ENCODE data around the gene CYP3A5.

CYP3A5 gene

GRCh38 chr7:99623091-99623693 lies 56.6 kb downstream of the CYP3A5 start:
- no peak for DNase-seq (ENCODE audit: extremely low spot score)
- ChIA-PET POLR2A (no interaction called here), CTCF (no interaction called here)
- TF ChIP-seq, protein P1, sequence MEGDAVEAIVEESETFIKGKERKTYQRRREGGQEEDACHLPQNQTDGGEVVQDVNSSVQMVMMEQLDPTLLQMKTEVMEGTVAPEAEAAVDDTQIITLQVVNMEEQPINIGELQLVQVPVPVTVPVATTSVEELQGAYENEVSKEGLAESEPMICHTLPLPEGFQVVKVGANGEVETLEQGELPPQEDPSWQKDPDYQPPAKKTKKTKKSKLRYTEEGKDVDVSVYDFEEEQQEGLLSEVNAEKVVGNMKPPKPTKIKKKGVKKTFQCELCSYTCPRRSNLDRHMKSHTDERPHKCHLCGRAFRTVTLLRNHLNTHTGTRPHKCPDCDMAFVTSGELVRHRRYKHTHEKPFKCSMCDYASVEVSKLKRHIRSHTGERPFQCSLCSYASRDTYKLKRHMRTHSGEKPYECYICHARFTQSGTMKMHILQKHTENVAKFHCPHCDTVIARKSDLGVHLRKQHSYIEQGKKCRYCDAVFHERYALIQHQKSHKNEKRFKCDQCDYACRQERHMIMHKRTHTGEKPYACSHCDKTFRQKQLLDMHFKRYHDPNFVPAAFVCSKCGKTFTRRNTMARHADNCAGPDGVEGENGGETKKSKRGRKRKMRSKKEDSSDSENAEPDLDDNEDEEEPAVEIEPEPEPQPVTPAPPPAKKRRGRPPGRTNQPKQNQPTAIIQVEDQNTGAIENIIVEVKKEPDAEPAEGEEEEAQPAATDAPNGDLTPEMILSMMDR (IDR thresholded peaks at IDR 0.05; ENCODE audit: control extremely low read depth, extremely low read depth, low read depth, missing control alignments): no peak

GRCh38 chr7:99622596-99622995 lies 57.2 kb downstream of the CYP3A5 start:
- TF ChIP-seq, protein P1 (IDR thresholded peaks at IDR 0.05; ENCODE audit: control extremely low read depth, extremely low read depth, low read depth, missing control alignments): no peak
- no peak for DNase-seq (ENCODE audit: extremely low spot score)
- ChIA-PET POLR2A (no interaction called here), CTCF (no interaction called here)

GRCh38 chr7:99621271-99621670 lies 58.5 kb downstream of the CYP3A5 start:
- DNase-seq (ENCODE audit: extremely low spot score): no peak
- TF ChIP-seq, protein P1 (IDR thresholded peaks at IDR 0.05; ENCODE audit: control extremely low read depth, extremely low read depth, low read depth, missing control alignments): no peak
- CTCF ChIA-PET: no interaction called here
- POLR2A ChIA-PET: no interaction called here

DNA sequence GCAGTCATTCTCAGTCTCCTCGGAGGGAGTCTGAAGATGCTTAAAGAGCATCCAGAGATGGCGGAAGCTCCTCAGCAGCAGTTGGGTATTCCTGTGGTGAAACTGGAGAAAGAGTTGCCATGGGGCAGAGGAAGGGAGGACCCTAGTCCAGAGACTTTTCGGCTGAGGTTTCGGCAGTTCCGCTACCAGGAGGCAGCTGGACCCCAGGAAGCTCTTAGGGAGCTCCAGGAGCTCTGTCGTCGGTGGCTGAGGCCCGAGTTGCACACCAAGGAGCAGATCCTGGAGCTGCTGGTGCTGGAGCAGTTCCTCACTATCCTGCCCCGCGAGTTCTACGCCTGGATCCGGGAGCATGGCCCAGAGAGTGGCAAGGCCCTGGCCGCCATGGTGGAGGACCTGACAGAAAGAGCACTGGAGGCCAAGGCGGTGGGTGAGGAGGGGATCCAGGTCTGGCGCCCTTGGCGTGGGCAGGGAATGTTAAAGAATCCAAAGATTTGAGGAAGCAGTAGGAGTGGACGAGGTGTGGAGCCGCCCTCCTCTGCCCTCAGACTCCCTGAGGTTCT lies 60.1 kb downstream of the CYP3A5 start:
- ChIA-PET CTCF (no interaction called here), POLR2A (no interaction called here)
- DNase-seq (ENCODE audit: extremely low spot score): no peak
- TF ChIP-seq, protein P1 (IDR thresholded peaks at IDR 0.05; ENCODE audit: control extremely low read depth, extremely low read depth, low read depth, missing control alignments): no peak

DNA sequence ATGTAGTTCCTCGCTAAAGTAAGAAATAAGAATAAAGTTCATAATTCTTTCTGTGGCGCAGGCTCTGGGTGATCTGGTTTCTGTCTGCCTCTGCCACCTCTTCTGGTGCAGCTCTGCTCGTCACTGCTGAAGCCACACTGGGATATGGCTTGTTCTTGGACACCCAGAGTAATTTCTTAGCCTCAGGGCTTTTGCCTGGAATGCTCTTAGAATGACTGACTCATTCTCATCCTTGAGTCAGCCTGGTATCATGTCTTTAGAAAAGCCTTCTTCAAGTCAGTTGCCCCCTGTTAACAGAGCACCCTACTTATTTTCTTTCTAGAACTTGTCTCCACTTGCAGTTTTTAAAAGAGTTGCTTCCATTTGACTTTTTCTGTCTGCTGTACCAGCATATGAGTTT lies 61.1 kb downstream of the CYP3A5 start:
- POLR2A ChIA-PET: no interaction called here
- CTCF ChIA-PET: no interaction called here
- DNase-seq (ENCODE audit: extremely low spot score): no peak
- TF ChIP-seq, protein P1 (IDR thresholded peaks at IDR 0.05; ENCODE audit: control extremely low read depth, extremely low read depth, low read depth, missing control alignments): no peak

DNA sequence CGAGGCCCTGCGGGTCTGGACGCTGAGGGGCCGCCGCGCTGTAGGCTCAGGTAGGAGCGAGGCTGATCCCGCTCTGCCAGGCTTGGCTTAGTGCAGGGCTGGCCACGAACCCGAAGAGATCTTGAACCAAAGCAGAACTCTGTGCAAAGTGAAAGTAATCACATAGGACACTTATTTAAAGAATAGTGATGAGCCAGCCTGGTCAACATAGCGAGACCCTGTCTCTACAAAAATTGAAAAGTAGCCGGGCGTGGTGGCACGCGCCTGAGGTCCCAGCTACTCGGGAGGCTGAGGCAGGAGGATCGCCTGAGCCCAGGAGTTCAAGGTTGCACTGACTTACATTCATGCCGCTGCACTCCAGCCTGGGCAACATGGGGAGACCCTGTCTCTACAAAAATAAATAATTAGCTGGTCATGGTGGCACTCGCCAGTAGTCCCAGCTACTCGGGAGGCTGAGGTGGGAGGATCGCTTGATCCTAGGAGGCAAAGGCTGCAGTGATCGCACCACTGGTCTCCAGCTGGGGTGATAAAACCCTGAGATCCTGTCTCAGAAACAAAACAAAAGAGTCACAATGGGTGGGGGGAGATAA lies 62.5 kb downstream of the CYP3A5 start:
- TF ChIP-seq, protein P1 (IDR thresholded peaks at IDR 0.05; ENCODE audit: control extremely low read depth, extremely low read depth, low read depth, missing control alignments): no peak
- ChIA-PET POLR2A (no interaction called here), CTCF (interaction anchor here (0.9 to 4.0 kb wide), 6 partner anchors 9 to 230 kb away, joined by 3 to 13 read pairs (median 4); no protein-coding TSS in a partner anchor)
- no peak for DNase-seq (ENCODE audit: extremely low spot score)

Data from GM10248 (cell line).